Vagina (tissue), 2 donors: ENCODE measurements around the gene ITPK1. TPM values are rescaled to one million over a fixed set of nuclear protein-coding genes. Genes with fewer than 3 reads are reported as not detected.

ENCODE experiments used
- DNase-seq, 2 donors: peaks; one replicate each; pipeline ENCODE4 v3.0.0-alpha.2; 2017; ENCODE audit errors: extremely low spot score in 2 of 2
- H3K27ac ChIP-seq: fragments of 200-600 bp; sonication (generic); one replicate; pipeline ENCODE4 v1.5.1; 2019
- H3K27me3 ChIP-seq: fragments of 200-600 bp; sonication (generic); one replicate; pipeline ENCODE4 v1.5.1; 2019
- H3K36me3 ChIP-seq, 2 donors: fragments of 200-600 bp; sonication (generic); one replicate each; pipeline ENCODE4 v1.5.1; 2017 to 2019
- H3K4me1 ChIP-seq: fragments of 200-600 bp; sonication (generic); one replicate; pipeline ENCODE4 v1.5.1; 2019
- H3K4me3 ChIP-seq, 2 donors: fragments of 200-600 bp; sonication (generic); 1 replicate in 1 of 2; 2 replicates in 1 of 2; pipeline ENCODE4 v1.5.1; 2016 to 2019
- H3K9me3 ChIP-seq: fragments of 200-600 bp; sonication (generic); one replicate; pipeline ENCODE4 v1.5.1; 2019
- POLR2A ChIP-seq, 2 donors: fragments of 450-650 bp; IDR thresholded peaks; one replicate each; pipeline ENCODE4 v1.6.1; 2017; ENCODE audit warnings: antibody characterized with exemption in 2 of 2, mild to moderate bottlenecking in 2 of 2, moderate library complexity in 2 of 2
- POLR2AphosphoS5 ChIP-seq, 2 donors: sonication (generic); formaldehyde crosslinking; IDR thresholded peaks; one replicate each; pipeline ENCODE4 v1.9.0; 2017; ENCODE audit warnings: antibody characterized with exemption in 2 of 2, mild to moderate bottlenecking in 2 of 2, low read depth in 1 of 2; ENCODE audit not compliant: insufficient read depth in 1 of 2
- intact Hi-C: fragments of 100-400 bp; cut with DNase I; formaldehyde crosslinking; loops from one replicate; pipeline ENCODE4 v1.15.1; 2023
- total RNA-seq: library from RNA; depleted of rRNA; stranded (reverse); fragments of >200 nt; gene quantifications from one replicate; pipeline ENCODE4 v1.2.3, GENCODE V29; 2016
- TF ChIP-seq, protein P1 (sequence below), 3 experiments: fragments of 450-650 bp in 2 of 3; fragments of 200-600 bp in 1 of 3; sonication (generic) in 1 of 3; IDR thresholded peaks; one replicate each; pipeline ENCODE4 v1.5.1; 2017 to 2019; ENCODE audit warnings: antibody characterized with exemption in 3 of 3, mild to moderate bottlenecking in 2 of 3, moderate library complexity in 2 of 3

The ITPK1 gene
- total RNA-seq, 1 donor from 2014 or later = 49.6 TPM

- H3K27me3 ChIP-seq = no peaks in the 10 kb centered on the region
- intact Hi-C loops = no loop called here
- no peaks in the 10 kb centered on the region for H3K36me3 ChIP-seq
- H3K4me1 ChIP-seq = peaks cover 79% of the 10 kb centered on the region
- no peak overlapping the region for H3K4me3 ChIP-seq
- DNase-seq = no peak
- H3K27ac ChIP-seq = peak overlapping the region; percentile 43
- H3K9me3 ChIP-seq = no peaks in the 10 kb centered on the region
- TF ChIP-seq, protein P1, sequence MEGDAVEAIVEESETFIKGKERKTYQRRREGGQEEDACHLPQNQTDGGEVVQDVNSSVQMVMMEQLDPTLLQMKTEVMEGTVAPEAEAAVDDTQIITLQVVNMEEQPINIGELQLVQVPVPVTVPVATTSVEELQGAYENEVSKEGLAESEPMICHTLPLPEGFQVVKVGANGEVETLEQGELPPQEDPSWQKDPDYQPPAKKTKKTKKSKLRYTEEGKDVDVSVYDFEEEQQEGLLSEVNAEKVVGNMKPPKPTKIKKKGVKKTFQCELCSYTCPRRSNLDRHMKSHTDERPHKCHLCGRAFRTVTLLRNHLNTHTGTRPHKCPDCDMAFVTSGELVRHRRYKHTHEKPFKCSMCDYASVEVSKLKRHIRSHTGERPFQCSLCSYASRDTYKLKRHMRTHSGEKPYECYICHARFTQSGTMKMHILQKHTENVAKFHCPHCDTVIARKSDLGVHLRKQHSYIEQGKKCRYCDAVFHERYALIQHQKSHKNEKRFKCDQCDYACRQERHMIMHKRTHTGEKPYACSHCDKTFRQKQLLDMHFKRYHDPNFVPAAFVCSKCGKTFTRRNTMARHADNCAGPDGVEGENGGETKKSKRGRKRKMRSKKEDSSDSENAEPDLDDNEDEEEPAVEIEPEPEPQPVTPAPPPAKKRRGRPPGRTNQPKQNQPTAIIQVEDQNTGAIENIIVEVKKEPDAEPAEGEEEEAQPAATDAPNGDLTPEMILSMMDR (IDR thresholded peaks at IDR 0.05) = no peak
- TF ChIP-seq POLR2A (IDR thresholded peaks at IDR 0.05) (no peak), POLR2AphosphoS5 (IDR thresholded peaks at IDR 0.05; ENCODE audit: insufficient read depth in 1 of 2, low read depth in 1 of 2) (no peak)
These were observed 54.9 kb downstream of the ITPK1 start for GRCh38 chr14:93060841-93061240.

DNA sequence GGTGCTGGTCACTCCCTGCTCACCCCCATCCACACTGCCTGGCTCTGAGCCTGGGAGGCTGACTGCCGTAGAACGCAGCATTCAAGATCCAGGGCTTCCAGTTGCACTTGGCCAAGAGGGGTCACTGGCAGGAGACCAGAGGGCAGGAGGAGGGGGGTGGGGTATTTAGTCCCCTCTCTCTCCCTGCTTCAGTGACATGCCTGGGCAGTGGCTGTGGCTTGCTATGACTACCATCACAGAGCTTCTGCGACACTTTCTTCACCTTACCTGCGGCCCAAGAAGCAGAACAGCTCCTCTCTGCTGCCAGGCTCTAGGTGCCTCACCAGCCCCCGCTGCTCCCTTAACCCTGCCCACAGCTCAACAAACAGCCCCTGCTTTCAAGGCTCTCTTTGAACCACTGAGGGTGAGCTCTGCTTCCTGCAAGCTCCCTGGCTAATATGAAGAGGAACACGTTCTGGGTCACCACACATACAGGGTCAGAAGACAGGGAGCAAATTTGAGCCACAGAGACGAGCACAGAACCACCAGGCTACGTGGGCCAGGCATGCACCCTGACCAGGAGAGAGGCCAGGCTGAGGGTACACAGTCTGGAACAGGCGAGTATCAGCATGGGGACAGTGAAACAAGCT is 55.7 kb downstream of the ITPK1 start:
- intact Hi-C loops = no loop called here
- Histone ChIP-seq H3K9me3 (no peaks in the 10 kb centered on the region), H3K27ac (peak overlapping the region; percentile 43), H3K36me3 (no peaks in the 10 kb centered on the region), H3K27me3 (no peaks in the 10 kb centered on the region), H3K4me3 (no peak overlapping the region), H3K4me1 (peaks cover 79% of the 10 kb centered on the region)
- TF ChIP-seq POLR2AphosphoS5 (IDR thresholded peaks at IDR 0.05; ENCODE audit: insufficient read depth in 1 of 2, low read depth in 1 of 2) (no peak), POLR2A (IDR thresholded peaks at IDR 0.05) (no peak)
- TF ChIP-seq, protein P1 (IDR thresholded peaks at IDR 0.05) = no peak
- no peak for DNase-seq

GRCh38 chr14:93059260-93059659 is 56.5 kb downstream of the ITPK1 start:
- H3K27me3 ChIP-seq = no peaks in the 10 kb centered on the region
- no peak overlapping the region for H3K4me3 ChIP-seq
- no peak for TF ChIP-seq POLR2A (IDR thresholded peaks at IDR 0.05)
- TF ChIP-seq, protein P1 (IDR thresholded peaks at IDR 0.05) = no peak
- TF ChIP-seq POLR2AphosphoS5 (IDR thresholded peaks at IDR 0.05; ENCODE audit: insufficient read depth in 1 of 2, low read depth in 1 of 2) = no peak
- H3K4me1 ChIP-seq = peaks cover 78% of the 10 kb centered on the region
- H3K27ac ChIP-seq = no peak overlapping the region
- DNase-seq = no peak
- H3K9me3 ChIP-seq = no peaks in the 10 kb centered on the region
- H3K36me3 ChIP-seq = no peaks in the 10 kb centered on the region
- intact Hi-C loops = no loop called here

DNA sequence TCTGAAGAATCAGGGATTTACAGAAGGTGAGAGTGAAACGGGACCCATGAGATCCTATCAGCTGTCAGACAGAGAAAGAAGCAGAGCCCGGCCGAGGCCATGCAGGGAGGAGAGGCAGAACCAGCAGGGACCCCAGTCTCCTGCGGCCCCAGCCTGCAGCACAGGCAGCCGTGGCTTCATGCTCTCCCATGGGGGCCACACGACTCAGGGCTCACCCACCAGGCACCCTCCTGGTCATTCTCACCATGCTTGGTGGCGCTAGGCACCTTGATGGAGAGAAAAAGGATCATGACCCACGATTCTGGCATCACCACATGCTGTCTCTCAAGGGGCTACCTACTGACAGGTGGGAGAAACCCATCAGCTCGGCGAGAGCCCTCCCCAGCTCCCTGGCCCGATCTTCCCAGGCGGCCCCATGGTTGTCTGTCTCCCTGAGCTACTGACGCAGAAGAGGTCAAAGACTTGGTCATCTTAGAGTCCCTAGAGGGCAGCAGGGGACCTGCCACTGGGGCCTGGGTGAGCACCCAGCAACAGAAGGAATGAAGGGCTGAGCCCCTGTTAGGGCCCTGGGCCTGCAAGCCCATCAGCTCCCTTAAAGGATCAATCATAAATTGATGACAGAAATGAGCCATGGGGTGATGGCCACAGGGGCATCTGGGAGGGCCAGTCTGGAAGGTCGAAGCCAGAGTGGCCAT is 58.0 kb downstream of the ITPK1 start:
- no peak for DNase-seq
- Histone ChIP-seq H3K27me3 (no peaks in the 10 kb centered on the region), H3K9me3 (no peaks in the 10 kb centered on the region), H3K4me3 (no peak overlapping the region), H3K27ac (peak overlapping the region; percentile 70), H3K4me1 (peaks cover 63% of the 10 kb centered on the region), H3K36me3 (no peaks in the 10 kb centered on the region)
- TF ChIP-seq POLR2AphosphoS5 (IDR thresholded peaks at IDR 0.05; ENCODE audit: insufficient read depth in 1 of 2, low read depth in 1 of 2) (no peak), POLR2A (IDR thresholded peaks at IDR 0.05) (no peak)
- TF ChIP-seq, protein P1 (IDR thresholded peaks at IDR 0.05) = no peak
- intact Hi-C loops = no loop called here
